Body of pancreas (tissue), 4 donors: ENCODE measurements around the gene ALPG. TPM values are rescaled to one million over a fixed set of nuclear protein-coding genes. Genes with fewer than 3 reads are reported as not detected.
A peak's percentile ranks its signal among the peaks of the same experiment; 100 is the strongest.
"Not testable (repeated sequence)": the region's sequence is repeated elsewhere in the genome, so short reads cannot be mapped to it uniquely, and the experiment has no call there.

Source experiments
- ATAC-seq: fragments of 150-250 bp; one replicate; pipeline ENCODE4 v1.9.1; 2016
- DNase-seq, 4 donors: peaks; one replicate each; pipeline ENCODE4 v3.0.0-alpha.2; 2019
- H3K27ac ChIP-seq, 4 donors: fragments of 200-600 bp; sonication (generic); 1 replicate in 3 of 4; 2 replicates in 1 of 4; pipeline versions ENCODE4 v1.5.1 to v1.6.1; 2016 to 2019; ENCODE audit warnings: mild to moderate bottlenecking in 1 of 4, mixed read lengths in 1 of 4, moderate library complexity in 1 of 4
- H3K27me3 ChIP-seq, 2 donors: fragments of 200-600 bp; sonication (generic); one replicate each; pipeline ENCODE4 v1.6.0; 2016; ENCODE audit warnings: mild to moderate bottlenecking in 1 of 2
- H3K36me3 ChIP-seq, 2 donors: fragments of 200-600 bp; sonication (generic); replicated peaks in 1 of 2; 2 replicates each; pipeline ENCODE4 v1.5.1; 2016; ENCODE audit warnings: low read depth in 2 of 2; ENCODE audit not compliant: insufficient read depth in 1 of 2
- H3K4me1 ChIP-seq: fragments of 200-600 bp; sonication (generic); one replicate; pipeline ENCODE4 v1.6.0; 2016
- H3K4me3 ChIP-seq, 2 donors: fragments of 200-600 bp; sonication (generic); 1 replicate in 1 of 2; 2 replicates in 1 of 2; pipeline ENCODE4 v1.5.1; 2016 to 2019
- H3K9me3 ChIP-seq, 3 donors: fragments of 200-600 bp; sonication (generic); 1 replicate in 2 of 3; 2 replicates in 1 of 3; pipeline ENCODE4 v1.5.1; 2016
- CTCF ChIP-seq, 7 experiments: fragments of 450-650 bp in 4 of 7; fragments of 200-600 bp in 3 of 7; sonication (generic) in 3 of 7; IDR thresholded peaks; one replicate each; pipeline ENCODE4 v1.5.1; 2016 to 2019; ENCODE audit warnings: antibody characterized with exemption in 7 of 7
- POLR2A ChIP-seq, 3 donors: fragments of 450-650 bp; IDR thresholded peaks; one replicate each; pipeline ENCODE4 v1.6.1; 2016; ENCODE audit warnings: antibody characterized with exemption in 3 of 3, mild to moderate bottlenecking in 2 of 3
- WGBS, 2 donors: methylation state at CpG; one replicate each; pipeline ENCODE4 v1.1.5; 2017; 5-methylcytosine and 5-hydroxymethylcytosine counted together
- intact Hi-C: fragments of 100-400 bp; cut with DNase I; formaldehyde crosslinking; loops from one replicate; pipeline ENCODE4 v1.15.1; 2023
- total RNA-seq, 2 donors: library from RNA; depleted of rRNA; stranded (reverse); fragments of >200 nt; gene quantifications; one replicate each; pipeline ENCODE4 v1.1.0, GENCODE V29; 2016

ALPG gene
- total RNA-seq, 2 donors from 2014 or later, result not detected

GRCh38 chr2:232438951-232439757 lies 32.5 kb downstream of the ALPG start:
- peak; percentile 67 for ATAC-seq

DNA sequence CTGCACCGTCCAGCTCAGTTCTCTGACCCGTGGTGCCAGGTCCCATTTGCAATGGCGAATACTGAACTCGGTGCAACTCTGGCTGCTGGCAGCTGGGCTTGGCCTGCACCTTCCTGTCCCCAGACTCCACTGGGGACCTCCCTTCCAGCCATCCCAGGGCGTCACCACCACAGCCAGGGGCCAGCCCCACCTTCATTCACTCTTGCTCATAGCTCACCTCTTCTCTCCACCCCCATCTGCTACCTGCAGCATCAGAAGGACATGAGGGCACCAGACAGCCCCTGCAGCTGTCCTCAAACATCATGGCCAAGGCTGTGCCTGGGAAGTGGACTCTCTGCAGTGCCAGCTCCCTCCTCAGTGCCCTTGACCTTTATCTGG lies 33.1 kb downstream of the ALPG start:
- Histone ChIP-seq H3K27ac (no peak overlapping the region), H3K4me3 (no peak overlapping the region), H3K27me3 (no peaks in the 10 kb centered on the region), H3K4me1 (peaks cover 13% of the 10 kb centered on the region), H3K36me3 (no peaks in the 10 kb centered on the region), H3K9me3 (no peaks in the 10 kb centered on the region)
- intact Hi-C loops, result loop anchor here (10.0 kb wide), 2 partner anchors 515 to 535 kb away; partner anchors contain the start of gene NPPC
- DNase-seq (no peak), ATAC-seq (no peak)
- TF ChIP-seq CTCF (IDR thresholded peaks at IDR 0.05) (peak in 2 of 7 experiments; percentile 18 to 31), POLR2A (IDR thresholded peaks at IDR 0.05) (no peak)
- 0 to 18% methylated on average over 1 to 3 of the region's 5 CpGs for WGBS, 2 donors

More at GRCh38 chr2:232438951-232439757, 32.5 kb downstream of the ALPG start:
- intact Hi-C loops, result loop anchor here (10.0 kb wide), 1 partner anchor 514 kb away; the partner anchor contains the start of gene NPPC
- peaks cover 12% of the 10 kb centered on the region for H3K4me1 ChIP-seq
- DNase-seq, result peak in 3 of 4 donors; percentile 34 to 52 (median 44)
- no peaks in the 10 kb centered on the region for H3K27me3 ChIP-seq
- no peak overlapping the region for H3K4me3 ChIP-seq
- no peak overlapping the region for H3K27ac ChIP-seq
- H3K9me3 ChIP-seq, result no peaks in the 10 kb centered on the region
- TF ChIP-seq CTCF (IDR thresholded peaks at IDR 0.05), result peak in 5 of 7 experiments; percentile 30 to 55 (median 43)
- no peak for TF ChIP-seq POLR2A (IDR thresholded peaks at IDR 0.05)
- H3K36me3 ChIP-seq, result no peaks in the 10 kb centered on the region
- 55 to 64% methylated on average over 2 to 20 of the region's 22 CpGs for WGBS, 2 donors

DNA sequence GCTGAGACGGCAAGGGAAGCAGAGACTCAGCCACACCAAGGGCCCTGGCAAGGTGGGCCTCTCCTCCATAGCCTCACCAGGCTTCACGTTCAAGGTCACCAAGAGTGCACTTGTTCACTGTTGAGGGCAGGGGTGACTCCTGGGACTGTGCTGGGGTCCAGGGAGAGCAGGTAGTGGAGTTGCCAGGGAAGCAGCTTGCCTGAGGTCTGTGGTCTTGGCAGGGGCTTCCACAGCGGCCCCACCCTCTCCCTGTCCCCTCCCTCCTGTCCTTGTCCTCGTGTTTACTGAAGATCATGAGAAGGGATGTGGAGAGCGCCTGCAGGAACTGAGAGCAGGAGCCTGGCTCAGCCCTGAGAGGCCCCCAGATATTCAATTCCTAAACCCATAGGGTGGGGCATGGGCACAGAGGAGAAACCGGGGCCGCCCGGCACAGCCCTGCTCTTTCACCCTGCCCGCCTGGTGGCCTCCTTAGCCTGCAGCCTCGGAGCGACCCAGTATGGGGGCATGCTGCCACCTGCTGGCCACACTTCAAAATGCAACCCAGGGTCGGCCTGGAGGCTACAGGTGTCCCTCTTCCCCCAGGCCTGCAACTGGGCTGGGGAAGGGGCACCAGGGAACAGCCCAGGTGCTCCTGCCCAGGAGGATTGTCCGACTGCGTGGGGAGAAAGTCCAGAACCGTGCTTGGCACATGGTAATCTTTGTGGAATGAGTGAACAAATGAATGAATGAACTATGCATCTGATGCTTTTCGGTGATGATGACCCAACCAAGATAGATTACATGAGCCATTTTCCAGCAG lies 33.8 kb downstream of the ALPG start:
- ATAC-seq (peak; percentile 84), DNase-seq (peak; percentile 84 to 92 (median 87))
- not testable (repeated sequence) for H3K27me3 ChIP-seq, H3K27ac ChIP-seq, H3K36me3 ChIP-seq, H3K9me3 ChIP-seq, H3K4me3 ChIP-seq
- intact Hi-C loops, result loop anchor here (10.0 kb wide), 1 partner anchor 536 kb away; no protein-coding TSS in a partner anchor
- 12 to 22% methylated on average over 4 to 14 of the region's 16 CpGs for WGBS, 2 donors
- TF ChIP-seq CTCF (IDR thresholded peaks at IDR 0.05), result peak; percentile 84 to 93 (median 92)
- peaks cover 13% of the 10 kb centered on the region for H3K4me1 ChIP-seq

GRCh38 chr2:232441147-232441651 lies 34.6 kb downstream of the ALPG start:
- Histone ChIP-seq H3K27ac (no peak overlapping the region), H3K4me1 (peaks cover 13% of the 10 kb centered on the region), H3K9me3 (no peaks in the 10 kb centered on the region), H3K27me3 (no peaks in the 10 kb centered on the region), H3K36me3 (no peaks in the 10 kb centered on the region), H3K4me3 (no peak overlapping the region)
- DNase-seq (no peak), ATAC-seq (no peak)
- no peak for TF ChIP-seq POLR2A (IDR thresholded peaks at IDR 0.05)
- TF ChIP-seq CTCF (IDR thresholded peaks at IDR 0.05), result no peak
- 64 to 84% methylated on average over 9 to 12 of the region's 12 CpGs for WGBS, 2 donors
- intact Hi-C loops, result loop anchor here (10.0 kb wide), 1 partner anchor 536 kb away; no protein-coding TSS in a partner anchor

- H3K27ac ChIP-seq, H3K27me3 ChIP-seq, H3K4me3 ChIP-seq, H3K9me3 ChIP-seq, DNase-seq, ATAC-seq, H3K36me3 ChIP-seq: not testable (repeated sequence)
- WGBS, 2 donors, result 88% methylated on average over 4 of the region's 10 CpGs; no CpG with 5 or more reads in 1 of the 2 donors
- intact Hi-C loops, result loop anchor here (10.0 kb wide), 1 partner anchor 537 kb away; no protein-coding TSS in a partner anchor
- H3K4me1 ChIP-seq, result peaks cover 13% of the 10 kb centered on the region
Measured at GRCh38 chr2:232441922-232442321, 35.3 kb downstream of the ALPG start.

GRCh38 chr2:232442431-232442830 lies 35.8 kb downstream of the ALPG start:
- intact Hi-C loops, result loop anchor here (10.0 kb wide), 1 partner anchor 538 kb away; no protein-coding TSS in a partner anchor

DNA sequence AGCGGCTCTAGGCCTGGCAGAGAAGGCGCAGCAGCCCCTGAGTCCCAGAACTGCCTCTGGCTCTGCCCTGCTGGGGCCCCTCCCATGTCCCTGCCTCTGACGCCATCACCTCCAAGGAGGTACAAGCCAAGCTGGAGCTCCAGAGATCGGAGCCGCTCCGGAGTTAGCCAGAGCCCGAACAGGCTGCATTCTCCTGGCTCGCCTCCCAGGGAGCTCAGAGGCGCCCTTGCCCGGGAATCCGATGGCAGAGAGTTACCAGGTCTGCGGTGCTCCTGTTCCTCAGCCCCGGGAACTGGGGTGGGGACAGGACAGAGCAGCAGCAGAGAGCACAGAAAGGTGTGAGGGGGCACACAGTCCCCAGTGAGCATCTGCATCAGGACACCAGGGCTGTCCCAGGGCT lies 36.4 kb downstream of the ALPG start:
- intact Hi-C loops, result loop anchor here (10.0 kb wide), 1 partner anchor 538 kb away; no protein-coding TSS in a partner anchor
- ATAC-seq, H3K9me3 ChIP-seq, H3K27ac ChIP-seq, DNase-seq, H3K27me3 ChIP-seq, H3K36me3 ChIP-seq, H3K4me3 ChIP-seq: not testable (repeated sequence)
- peaks cover 13% of the 10 kb centered on the region for H3K4me1 ChIP-seq
- 67% methylated on average over 2 of the region's 13 CpGs; no CpG with 5 or more reads in 1 of the 2 donors for WGBS, 2 donors

More at GRCh38 chr2:232442431-232442830, 35.8 kb downstream of the ALPG start:
- peaks cover 13% of the 10 kb centered on the region for H3K4me1 ChIP-seq
- H3K27me3 ChIP-seq, H3K4me3 ChIP-seq, H3K36me3 ChIP-seq, H3K9me3 ChIP-seq, ATAC-seq, H3K27ac ChIP-seq, DNase-seq: not testable (repeated sequence)
- WGBS, 2 donors, result 71% methylated on average over 9 of the region's 13 CpGs; no CpG with 5 or more reads in 1 of the 2 donors
